LNCAP (cell line): ENCODE measurements around the gene KRT6A.

Source experiments
- TF ChIP-seq, protein P1 (sequence below): fragments of 450-650 bp; IDR thresholded peaks from 2 replicates; pipeline ENCODE4 v1.5.1; 2017; ENCODE audit warnings: mild to moderate bottlenecking

The KRT6A gene

DNA sequence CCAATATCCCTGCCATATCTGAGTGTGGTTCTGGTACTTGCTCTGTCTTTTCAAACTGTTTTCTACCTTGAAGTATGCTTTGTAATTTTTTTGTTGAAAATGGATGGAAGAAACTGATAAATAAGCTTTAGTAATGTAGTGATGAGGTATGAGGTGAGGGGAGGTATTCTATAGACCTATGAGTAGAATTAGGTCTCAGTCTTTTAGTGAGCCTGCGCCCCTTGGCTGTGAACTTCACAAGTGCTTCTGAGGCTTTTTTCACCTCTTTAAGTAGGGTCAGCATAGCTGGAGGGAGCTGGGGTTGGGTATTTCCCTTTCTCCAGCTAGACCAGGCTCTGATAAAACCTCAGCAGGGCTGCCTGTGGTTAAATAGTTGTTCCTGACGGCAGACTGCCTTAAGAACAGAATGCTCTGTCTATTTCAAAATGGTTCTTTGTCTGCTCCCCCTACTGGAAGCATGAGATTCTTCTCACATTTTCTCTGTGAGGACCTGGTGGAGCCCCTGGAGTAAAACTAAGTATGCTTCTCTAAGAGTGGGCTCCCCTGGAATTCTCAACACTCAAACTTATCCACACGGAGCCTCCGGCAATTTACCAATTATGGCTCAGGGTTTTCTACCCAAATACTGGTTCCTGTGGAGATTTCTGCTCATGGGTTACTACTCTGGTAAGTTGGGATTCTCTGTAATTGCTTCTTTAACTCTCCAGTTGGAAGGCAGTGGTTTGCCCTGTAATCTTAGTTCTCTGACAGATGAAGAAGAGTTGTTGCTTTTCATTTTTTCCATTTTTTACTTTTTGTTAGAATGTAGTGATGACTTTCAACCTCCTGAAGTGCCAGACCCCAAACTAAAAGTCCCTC is 14.0 kb upstream of the KRT6A start:
- TF ChIP-seq, protein P1, sequence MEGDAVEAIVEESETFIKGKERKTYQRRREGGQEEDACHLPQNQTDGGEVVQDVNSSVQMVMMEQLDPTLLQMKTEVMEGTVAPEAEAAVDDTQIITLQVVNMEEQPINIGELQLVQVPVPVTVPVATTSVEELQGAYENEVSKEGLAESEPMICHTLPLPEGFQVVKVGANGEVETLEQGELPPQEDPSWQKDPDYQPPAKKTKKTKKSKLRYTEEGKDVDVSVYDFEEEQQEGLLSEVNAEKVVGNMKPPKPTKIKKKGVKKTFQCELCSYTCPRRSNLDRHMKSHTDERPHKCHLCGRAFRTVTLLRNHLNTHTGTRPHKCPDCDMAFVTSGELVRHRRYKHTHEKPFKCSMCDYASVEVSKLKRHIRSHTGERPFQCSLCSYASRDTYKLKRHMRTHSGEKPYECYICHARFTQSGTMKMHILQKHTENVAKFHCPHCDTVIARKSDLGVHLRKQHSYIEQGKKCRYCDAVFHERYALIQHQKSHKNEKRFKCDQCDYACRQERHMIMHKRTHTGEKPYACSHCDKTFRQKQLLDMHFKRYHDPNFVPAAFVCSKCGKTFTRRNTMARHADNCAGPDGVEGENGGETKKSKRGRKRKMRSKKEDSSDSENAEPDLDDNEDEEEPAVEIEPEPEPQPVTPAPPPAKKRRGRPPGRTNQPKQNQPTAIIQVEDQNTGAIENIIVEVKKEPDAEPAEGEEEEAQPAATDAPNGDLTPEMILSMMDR: peak; percentile 61

DNA sequence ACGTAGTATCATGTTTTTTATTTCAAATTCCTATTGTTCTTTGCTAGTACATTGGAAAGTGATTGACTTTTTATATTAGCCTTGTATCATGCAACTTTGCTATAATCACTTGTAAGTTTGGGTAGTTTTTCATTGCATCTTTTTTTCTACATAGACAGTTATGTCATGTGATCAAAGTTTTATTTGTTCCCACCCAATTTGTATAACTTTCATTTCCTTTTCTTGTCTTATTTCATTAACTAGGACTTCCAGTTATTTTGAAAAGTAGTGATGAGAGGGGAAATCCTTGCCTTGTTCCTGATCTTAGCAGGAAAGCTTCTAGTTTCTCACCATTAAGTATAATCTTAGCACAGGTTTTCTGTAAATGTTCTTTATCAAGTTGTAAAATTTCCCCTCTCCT is 9.8 kb upstream of the KRT6A start:
- TF ChIP-seq, protein P1: no peak

DNA sequence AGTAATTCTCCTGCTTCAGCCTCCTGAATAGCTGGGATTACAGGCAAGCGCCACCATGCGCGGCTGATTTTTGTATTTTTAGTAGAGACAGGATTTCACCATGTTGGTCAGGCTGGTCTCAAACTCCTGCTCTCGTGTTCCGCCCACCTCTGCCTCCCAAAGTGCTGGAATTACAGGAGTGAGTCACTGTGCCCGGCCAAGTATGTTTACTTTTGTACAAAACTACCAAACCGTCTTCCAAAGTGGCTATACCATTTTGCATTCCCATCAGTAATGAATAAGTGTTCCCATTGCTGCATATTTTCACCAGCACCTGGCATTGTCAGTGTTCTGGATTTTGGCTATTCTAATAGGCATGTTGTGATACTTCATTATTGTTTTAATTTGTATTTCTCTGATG is 8.4 kb upstream of the KRT6A start:
- TF ChIP-seq, protein P1: no peak

DNA sequence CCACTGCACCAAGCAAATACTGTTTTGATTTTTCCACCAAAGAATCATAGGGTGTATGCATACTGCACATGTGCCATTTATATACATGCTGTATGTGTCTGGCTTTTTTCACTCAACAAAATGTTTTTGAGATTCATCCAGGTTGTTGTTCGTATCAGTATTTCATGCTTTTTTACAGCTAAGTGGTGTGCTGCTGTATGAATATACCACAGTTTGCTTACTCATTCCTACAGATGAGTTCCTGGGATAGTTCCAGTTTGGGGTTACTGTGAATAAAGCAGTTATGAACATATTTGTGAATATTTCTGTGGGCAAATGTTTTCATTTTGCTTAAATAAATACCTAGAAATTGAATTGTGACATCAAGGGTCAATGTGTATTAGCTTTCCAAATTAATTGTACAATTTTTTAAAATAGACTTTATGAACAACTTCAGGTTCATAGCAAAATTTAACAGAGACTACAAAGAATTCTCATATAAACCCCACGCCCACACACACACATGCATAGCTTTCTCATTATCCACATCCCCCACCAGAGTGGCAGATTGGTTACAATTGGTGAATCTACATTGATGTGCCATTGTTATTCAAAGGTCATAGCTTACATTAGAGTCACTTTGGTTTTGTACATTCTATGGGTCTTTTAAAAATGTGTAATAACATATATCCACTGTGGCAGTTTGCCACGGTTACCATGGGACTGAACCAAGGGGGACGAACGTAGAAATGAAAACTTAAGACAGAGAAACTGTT is 6.9 kb upstream of the KRT6A start:
- TF ChIP-seq, protein P1: no peak

DNA sequence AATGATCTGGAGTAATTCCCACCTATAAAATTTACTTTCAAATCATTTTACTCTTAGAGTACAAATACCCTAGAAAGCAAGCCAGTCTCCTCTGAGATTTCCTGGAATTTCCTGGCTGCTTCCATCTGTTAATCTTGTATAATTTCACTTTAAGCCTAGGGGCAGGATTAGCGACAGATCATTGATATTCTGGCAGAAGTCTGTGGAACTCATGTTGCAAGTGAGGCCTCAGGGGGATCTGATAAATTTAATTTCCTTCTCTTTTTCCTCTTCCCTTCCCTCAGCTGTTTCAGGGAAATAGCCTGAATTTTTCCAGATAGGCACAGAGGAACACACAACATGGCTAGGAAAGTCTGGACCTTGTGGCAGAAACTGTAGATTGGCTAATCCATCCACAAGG is 5.9 kb upstream of the KRT6A start:
- TF ChIP-seq, protein P1: no peak

DNA sequence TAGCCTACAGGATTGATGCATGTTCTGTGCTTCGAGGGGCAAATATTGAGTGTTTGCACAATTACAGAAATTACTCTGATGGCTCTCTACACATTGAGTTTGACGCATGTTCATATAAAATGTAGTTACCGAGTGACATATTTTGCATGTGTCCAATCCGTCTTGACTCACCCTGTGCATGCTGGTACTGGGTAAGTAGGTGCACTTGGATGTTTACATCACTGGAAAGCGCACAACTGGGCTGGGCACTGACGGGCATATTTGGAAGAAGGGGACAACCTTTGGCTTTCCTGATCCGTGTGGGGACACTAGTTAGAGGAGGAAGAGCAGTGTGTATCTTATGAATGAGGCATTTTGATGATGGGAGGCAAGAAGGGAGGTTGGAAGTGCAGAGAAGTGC is 4.9 kb upstream of the KRT6A start:
- TF ChIP-seq, protein P1: no peak

DNA sequence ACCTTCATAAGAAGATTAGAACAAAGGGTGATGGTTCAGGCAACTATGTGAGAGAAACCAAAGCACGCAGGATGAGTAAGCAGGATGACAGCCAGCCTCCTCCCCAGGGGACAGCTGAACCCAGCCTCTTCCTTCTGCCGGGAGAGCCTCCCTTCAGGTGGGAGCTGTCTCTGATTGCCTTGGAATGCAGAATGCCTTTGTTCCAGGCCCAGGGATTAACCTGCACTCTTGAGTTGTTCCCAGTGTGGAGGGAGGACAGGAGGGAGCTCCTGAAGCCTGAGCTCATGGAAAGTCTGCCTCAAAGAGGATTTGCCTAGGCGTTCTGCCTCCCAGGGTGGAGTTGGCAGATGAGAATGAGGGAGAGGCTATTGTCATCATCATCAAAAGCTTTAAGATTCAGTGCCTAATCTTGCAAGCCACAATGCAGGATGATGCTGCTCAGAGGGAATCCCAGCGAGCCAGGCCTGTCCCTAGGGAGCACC is 3.6 kb upstream of the KRT6A start:
- TF ChIP-seq, protein P1: no peak
